IPS-18c (cell line): ENCODE measurements around the gene ACTR1A.
A peak's percentile ranks its signal among the peaks of the same experiment; 100 is the strongest.
"Not testable (repeated sequence)": the region's sequence is repeated elsewhere in the genome, so short reads cannot be mapped to it uniquely, and the experiment has no call there.

Source experiments
- H3K4me3 ChIP-seq: 2 replicates; pipeline ENCODE4 v1.7.0; 2013; ENCODE audit warnings: low read depth, mild to moderate bottlenecking, low read length, moderate library complexity; ENCODE audit not compliant: insufficient read depth
- H3K9me3 ChIP-seq: one replicate; pipeline ENCODE4 v1.6.1; 2013; ENCODE audit warnings: mild to moderate bottlenecking, low read length, moderate library complexity; ENCODE audit not compliant: control insufficient read depth, insufficient read depth

Gene ACTR1A

GRCh38 chr10:102502337-102503151, at the start of gene ACTR1A:
Gene ACTR1A (minus strand): TSS chr10:102502712. CDS start chr10:102502647, 65 bp downstream.
- H3K4me3 ChIP-seq: peak within 1 kb of the TSS; percentile 80
- H3K9me3 ChIP-seq: no peaks in the 10 kb centered on the region

GRCh38 chr10:102550636-102551210, 48.2 kb upstream of the ACTR1A start:
- Histone ChIP-seq H3K4me3 (no peak overlapping the region), H3K9me3 (no peaks in the 10 kb centered on the region)

GRCh38 chr10:102549549-102549948, 47.0 kb upstream of the ACTR1A start:
- Histone ChIP-seq H3K4me3 (no peak overlapping the region), H3K9me3 (no peaks in the 10 kb centered on the region)

GRCh38 chr10:102546606-102547320, 44.3 kb upstream of the ACTR1A start:
- no peaks in the 10 kb centered on the region for H3K9me3 ChIP-seq
- no peak overlapping the region for H3K4me3 ChIP-seq

GRCh38 chr10:102545997-102546396, 43.5 kb upstream of the ACTR1A start:
- no peak overlapping the region for H3K4me3 ChIP-seq
- no peaks in the 10 kb centered on the region for H3K9me3 ChIP-seq

- Histone ChIP-seq H3K9me3 (no peaks in the 10 kb centered on the region), H3K4me3 (no peak overlapping the region)
These were observed 42.9 kb upstream of the ACTR1A start for GRCh38 chr10:102545265-102545871.

- Histone ChIP-seq H3K4me3 (no peak overlapping the region), H3K9me3 (no peaks in the 10 kb centered on the region)
These were observed 40.4 kb upstream of the ACTR1A start for GRCh38 chr10:102542800-102543418.

- Histone ChIP-seq H3K4me3 (no peak overlapping the region), H3K9me3 (no peaks in the 10 kb centered on the region)
These were observed 37.5 kb upstream of the ACTR1A start for GRCh38 chr10:102540023-102540422.

- H3K9me3 ChIP-seq: no peaks in the 10 kb centered on the region
- no peak overlapping the region for H3K4me3 ChIP-seq
These were observed 36.3 kb upstream of the ACTR1A start for GRCh38 chr10:102538811-102539210.

- Histone ChIP-seq H3K9me3 (no peaks in the 10 kb centered on the region), H3K4me3 (no peak overlapping the region)
These were observed 35.4 kb upstream of the ACTR1A start for GRCh38 chr10:102537948-102538347.

GRCh38 chr10:102537367-102537766, 34.9 kb upstream of the ACTR1A start:
- H3K9me3 ChIP-seq: no peaks in the 10 kb centered on the region
- no peak overlapping the region for H3K4me3 ChIP-seq

- no peak overlapping the region for H3K4me3 ChIP-seq
These were observed 33.1 kb upstream of the ACTR1A start for GRCh38 chr10:102535481-102536147.

GRCh38 chr10:102534966-102535365, 32.5 kb upstream of the ACTR1A start:
- not testable (repeated sequence) for H3K4me3 ChIP-seq, H3K9me3 ChIP-seq

More at GRCh38 chr10:102535481-102536147, 33.1 kb upstream of the ACTR1A start:
- H3K9me3 ChIP-seq: no peaks in the 10 kb centered on the region

GRCh38 chr10:102534333-102534732, 31.8 kb upstream of the ACTR1A start:
- Histone ChIP-seq H3K4me3 (no peak overlapping the region), H3K9me3 (no peaks in the 10 kb centered on the region)

GRCh38 chr10:102527546-102527945, 25.0 kb upstream of the ACTR1A start:
- no peaks in the 10 kb centered on the region for H3K9me3 ChIP-seq

GRCh38 chr10:102524746-102525145, 22.2 kb upstream of the ACTR1A start:
- H3K4me3 ChIP-seq: no peak overlapping the region

More at GRCh38 chr10:102527546-102527945, 25.0 kb upstream of the ACTR1A start:
- no peak overlapping the region for H3K4me3 ChIP-seq

More at GRCh38 chr10:102524746-102525145, 22.2 kb upstream of the ACTR1A start:
- H3K9me3 ChIP-seq: no peaks in the 10 kb centered on the region
